Gastroesophageal sphincter (tissue), 2 donors: ENCODE measurements around the gene ABLIM2.

Experiments used
- EP300 ChIP-seq: sonication (generic); formaldehyde crosslinking; IDR thresholded peaks from one replicate; pipeline ENCODE4 v1.6.1; 2017; ENCODE audit warnings: antibody characterized with exemption, mild to moderate bottlenecking
- POLR2A ChIP-seq, 2 donors: fragments of 450-650 bp; IDR thresholded peaks; one replicate each; pipeline ENCODE4 v1.6.1; 2017; ENCODE audit warnings: antibody characterized with exemption in 2 of 2, mild to moderate bottlenecking in 2 of 2, moderate library complexity in 1 of 2
- POLR2AphosphoS5 ChIP-seq: sonication (generic); formaldehyde crosslinking; IDR thresholded peaks from one replicate; pipeline ENCODE4 v1.6.1; 2017; ENCODE audit warnings: antibody characterized with exemption

DNA sequence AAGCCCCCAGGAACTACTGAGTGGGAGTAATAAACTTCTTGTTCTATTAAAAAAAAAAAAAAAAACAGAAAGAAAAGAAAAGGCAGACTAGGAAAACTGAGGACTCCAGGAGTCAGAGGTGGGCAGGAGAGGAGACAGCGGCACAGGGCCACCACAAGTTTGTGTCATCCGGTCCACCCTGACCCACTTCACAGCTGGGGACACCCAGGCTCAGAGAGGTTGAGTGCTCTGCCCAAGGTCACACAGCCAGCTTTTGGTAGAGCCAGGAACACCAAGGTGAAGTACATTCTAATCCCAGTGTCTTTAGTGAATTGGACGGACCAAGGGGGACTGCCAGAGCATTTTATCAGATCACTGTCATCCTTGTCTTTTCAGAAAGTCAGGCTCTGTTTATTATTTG lies 16.4 kb upstream of the ABLIM2 start:
- TF ChIP-seq POLR2A (IDR thresholded peaks at IDR 0.05): no peak
- no peak for TF ChIP-seq EP300
- TF ChIP-seq POLR2AphosphoS5: no peak
